SK-N-MC (cell line): Measurements from ENCODE around the gene DPYD.

Experiments
- EZH2 ChIP-seq: fragments of 200-600 bp; sonication (generic); IDR thresholded peaks from one replicate; pipeline ENCODE4 v1.6.1; 2017; ENCODE audit warnings: antibody characterized with exemption
- POLR2AphosphoS5 ChIP-seq: IDR thresholded peaks from 2 replicates; pipeline ENCODE4 v1.6.1; 2012; ENCODE audit warnings: mild to moderate bottlenecking, low read depth, low read length, borderline replicate concordance

DNA sequence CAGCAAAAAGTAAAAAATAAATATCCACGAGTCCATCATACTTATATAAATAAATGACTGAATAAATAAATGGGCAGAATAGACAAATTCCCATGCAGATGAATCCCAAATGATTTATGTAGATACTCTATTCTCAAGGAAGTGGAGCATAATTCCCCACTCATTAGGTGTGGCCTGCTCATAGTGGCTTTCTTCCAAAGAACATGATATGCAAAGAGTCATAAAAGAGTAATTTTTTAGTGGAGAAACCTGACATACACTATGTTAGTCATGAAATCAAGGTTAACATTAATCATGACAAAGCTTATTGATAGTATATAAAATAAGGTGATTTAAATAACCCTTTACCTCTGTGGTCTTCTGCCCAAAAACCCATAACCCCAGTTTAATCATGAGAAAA, 298.9 kb downstream of the DPYD start:
- no peak for TF ChIP-seq EZH2
- TF ChIP-seq POLR2AphosphoS5, result no peak
